Erythroblast (primary cell): ENCODE measurements around the gene ASH1L.

ENCODE experiments used
- GATA1 ChIP-seq: IDR thresholded peaks from 2 replicates; pipeline ENCODE4 v1.6.1; 2011; ENCODE audit warnings: low read depth, mild to moderate bottlenecking, control low read depth, low read length, moderate library complexity
- POLR2A ChIP-seq: IDR thresholded peaks from 2 replicates; pipeline ENCODE4 v1.6.1; 2011; ENCODE audit warnings: mild to moderate bottlenecking, low read length

GRCh38 chr1:155591770-155592169 lies 29.2 kb upstream of the ASH1L start:
- TF ChIP-seq POLR2A, result no peak
- TF ChIP-seq GATA1, result no peak
